Left forelimb (tissue), 1 donor: ENCODE data around the gene S100A12.

Experiments
- DNase-seq: peaks from one replicate; pipeline ENCODE4 v3.0.0-alpha.2; 2018; ENCODE audit warnings: low spot score

The S100A12 gene

DNA sequence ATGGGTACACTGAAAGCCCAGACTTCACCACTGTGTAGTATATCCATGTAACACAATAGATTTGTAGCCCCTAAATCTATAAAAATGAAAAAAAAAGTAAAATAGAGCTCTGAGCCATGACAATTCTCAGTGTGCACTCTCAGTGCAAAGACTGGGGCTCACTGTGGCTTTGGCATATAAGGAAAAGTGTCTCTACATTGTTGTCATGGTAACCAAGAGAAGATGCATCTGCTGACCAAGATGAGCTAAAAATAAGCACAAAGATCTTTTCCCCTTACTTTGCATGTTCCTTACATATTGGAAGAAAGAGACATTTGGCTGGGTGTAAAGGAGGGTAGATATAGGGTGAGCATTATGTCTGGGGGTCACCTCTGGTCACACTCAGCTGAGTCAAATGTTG lies 38.8 kb downstream of the S100A12 start:
- DNase-seq, result no peak

- DNase-seq, result no peak
Observed at GRCh38 chr1:153333902-153334301, 41.5 kb downstream of the S100A12 start.

- no peak for DNase-seq
Observed at GRCh38 chr1:153324912-153325311, 50.5 kb downstream of the S100A12 start.
